BE2C (cell line): ENCODE data around the gene TMC7.

Experiments used
- DNase-seq: peaks from one replicate; pipeline ENCODE4 v3.0.0-alpha.2; 2020
- H3K27me3 ChIP-seq: fragments of 250-450 bp; sonication (Bioruptor Pico); 2 replicates; pipeline ENCODE4 v1.5.1; 2020; ENCODE audit warnings: mild to moderate bottlenecking
- H3K36me3 ChIP-seq: fragments of 250-450 bp; sonication (Bioruptor Pico); 2 replicates; pipeline ENCODE4 v1.5.1; 2020; ENCODE audit warnings: mild to moderate bottlenecking
- H3K4me1 ChIP-seq: fragments of 250-450 bp; sonication (Bioruptor Pico); 2 replicates; pipeline ENCODE4 v1.5.1; 2020
- H3K4me3 ChIP-seq: 2 replicates; pipeline ENCODE4 v1.5.1; 2011; ENCODE audit warnings: low read depth, low read length
- H3K9me3 ChIP-seq: fragments of 250-450 bp; sonication (Bioruptor Pico); 2 replicates; pipeline ENCODE4 v1.5.1; 2020
- CTCF ChIP-seq: IDR thresholded peaks from 2 replicates; pipeline ENCODE4 v1.5.1; 2012; ENCODE audit warnings: mild to moderate bottlenecking, low read depth, low read length

The TMC7 gene

GRCh38 chr16:19106625-19107020, 122.9 kb downstream of the TMC7 start:
- TF ChIP-seq CTCF: no peak
- Histone ChIP-seq H3K36me3 (no peaks in the 10 kb centered on the region), H3K4me1 (no peaks in the 10 kb centered on the region), H3K27me3 (no peaks in the 10 kb centered on the region), H3K4me3 (no peak overlapping the region), H3K9me3 (no peaks in the 10 kb centered on the region)
- DNase-seq: no peak

GRCh38 chr16:19108409-19109287, 124.9 kb downstream of the TMC7 start:
- no peaks in the 10 kb centered on the region for H3K4me1 ChIP-seq
- no peak overlapping the region for H3K4me3 ChIP-seq
- H3K27me3 ChIP-seq: peaks cover 4% of the 10 kb centered on the region
- no peaks in the 10 kb centered on the region for H3K36me3 ChIP-seq
- no peak for DNase-seq
- no peaks in the 10 kb centered on the region for H3K9me3 ChIP-seq
- no peak for TF ChIP-seq CTCF

- Histone ChIP-seq H3K9me3 (no peaks in the 10 kb centered on the region), H3K4me1 (no peaks in the 10 kb centered on the region), H3K4me3 (no peak overlapping the region), H3K27me3 (peaks cover 10% of the 10 kb centered on the region), H3K36me3 (no peaks in the 10 kb centered on the region)
- no peak for DNase-seq
- TF ChIP-seq CTCF: no peak
Measured at GRCh38 chr16:19109288-19109664, 125.5 kb downstream of the TMC7 start.

GRCh38 chr16:19110537-19111360, 127.0 kb downstream of the TMC7 start:
- Histone ChIP-seq H3K36me3 (no peaks in the 10 kb centered on the region), H3K9me3 (no peaks in the 10 kb centered on the region), H3K4me3 (no peak overlapping the region), H3K27me3 (peaks cover 17% of the 10 kb centered on the region), H3K4me1 (no peaks in the 10 kb centered on the region)
- no peak for DNase-seq
- TF ChIP-seq CTCF: no peak

- Histone ChIP-seq H3K4me1 (no peaks in the 10 kb centered on the region), H3K9me3 (no peaks in the 10 kb centered on the region), H3K27me3 (peaks cover 17% of the 10 kb centered on the region), H3K4me3 (no peak overlapping the region), H3K36me3 (no peaks in the 10 kb centered on the region)
- no peak for TF ChIP-seq CTCF
- no peak for DNase-seq
Measured at GRCh38 chr16:19112099-19112407, 128.3 kb downstream of the TMC7 start.
